NOMO-1 treated with dmso at 0.1 percent for 144 hours (cell line): Measurements from ENCODE around the gene AK5.

Experiments used
- DNase-seq: peaks from one replicate; lab custom pipeline; 2025; ENCODE audit not compliant: unreplicated experiment; lab: John Stamatoyannopoulos, UW

The AK5 gene

GRCh38 chr1:77281491-77282186 lies at the start of gene AK5:
Gene AK5, plus strand, starts transcription at chr1:77282019. Its CDS starts 295 bp downstream, at chr1:77282314.
- DNase-seq, result no peak

GRCh38 chr1:77232829-77233228 lies 49.0 kb upstream of the AK5 start:
- no peak for DNase-seq

- no peak for DNase-seq
Measured at GRCh38 chr1:77234096-77234495, 47.7 kb upstream of the AK5 start.

- no peak for DNase-seq
Measured at GRCh38 chr1:77234943-77235342, 46.9 kb upstream of the AK5 start.

- DNase-seq, result peak; percentile 53
Measured at GRCh38 chr1:77238462-77238861, 43.4 kb upstream of the AK5 start.

GRCh38 chr1:77239311-77239710 lies 42.5 kb upstream of the AK5 start:
- DNase-seq, result no peak

- DNase-seq, result no peak
Measured at GRCh38 chr1:77245830-77246229, 36.0 kb upstream of the AK5 start.

- DNase-seq, result no peak
Measured at GRCh38 chr1:77250126-77250525, 31.7 kb upstream of the AK5 start.

- DNase-seq, result no peak
Measured at GRCh38 chr1:77253211-77253610, 28.6 kb upstream of the AK5 start.

- DNase-seq, result no peak
Measured at GRCh38 chr1:77263708-77264107, 18.1 kb upstream of the AK5 start.

GRCh38 chr1:77265180-77265579 lies 16.6 kb upstream of the AK5 start:
- DNase-seq, result no peak

- no peak for DNase-seq
Measured at GRCh38 chr1:77267035-77267434, 14.8 kb upstream of the AK5 start.

GRCh38 chr1:77271852-77272580 lies 9.8 kb upstream of the AK5 start:
- DNase-seq, result no peak

- DNase-seq, result no peak
Measured at GRCh38 chr1:77273891-77274290, 7.9 kb upstream of the AK5 start.

GRCh38 chr1:77275194-77275593 lies 6.6 kb upstream of the AK5 start:
- DNase-seq, result no peak

GRCh38 chr1:77276941-77277340 lies 4.9 kb upstream of the AK5 start:
- no peak for DNase-seq

GRCh38 chr1:77279929-77280328 lies 1.9 kb upstream of the AK5 start:
- peak; percentile 91 for DNase-seq

- DNase-seq, result no peak
Measured at GRCh38 chr1:77280962-77281361, 857 bp upstream of the AK5 start.

- no peak for DNase-seq
Measured at GRCh38 chr1:77282187-77282865, 507 bp downstream of the AK5 start.

- no peak for DNase-seq
Measured at GRCh38 chr1:77282866-77283539, 1.2 kb downstream of the AK5 start.

GRCh38 chr1:77283701-77284425 lies 2.0 kb downstream of the AK5 start:
- no peak for DNase-seq
